ENCODE measurements around the gene HOXB13. TPM values are rescaled to one million over a fixed set of nuclear protein-coding genes. Genes with fewer than 3 reads are reported as not detected.

Gene HOXB13
- total RNA-seq, 5 donors from 2014 or later (not counting 1 experiment from before 2014, with no cell fraction given) = 0.13 TPM; not detected in 4

DNA sequence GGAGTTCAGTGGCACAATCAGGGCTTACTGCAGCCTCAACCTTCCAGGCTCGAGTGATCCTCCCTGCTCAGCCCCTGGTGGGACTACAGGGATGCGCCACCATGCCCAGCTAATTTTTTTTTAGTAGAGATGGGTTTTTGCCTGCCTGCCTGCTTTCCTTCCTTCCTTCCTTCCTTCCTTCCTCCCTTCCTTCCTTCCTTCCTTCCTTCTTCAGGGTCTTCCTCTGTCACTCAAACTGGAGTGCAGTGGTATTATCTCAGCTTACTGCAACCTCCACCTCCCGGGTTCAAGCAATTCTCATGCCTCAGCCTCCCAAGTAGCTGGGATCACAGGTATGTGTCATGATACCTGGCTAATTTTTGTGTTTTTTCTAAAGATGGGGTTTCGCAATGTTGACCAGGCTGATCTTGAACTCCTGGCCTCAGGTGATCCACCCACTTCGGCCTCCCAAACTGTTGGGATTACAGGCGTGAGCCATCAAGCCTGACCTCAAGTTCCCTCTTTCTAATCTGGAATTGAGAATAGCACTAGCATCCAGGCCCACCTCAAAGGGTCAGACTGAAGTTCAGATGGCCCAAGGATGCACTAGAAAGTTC is 51.5 kb downstream of the HOXB13 start:
- 77% methylated on average over 3 of the region's 6 CpGs for WGBS (ENCODE audit: insufficient coverage)
- ChIA-PET CTCF (interaction anchor here (0.6 to 1.9 kb wide), 5 partner anchors 9 to 207 kb away, joined by 3 to 10 read pairs (median 3); no protein-coding TSS in a partner anchor), POLR2A (interaction anchor here in 1 of 2 donors (0.6 kb wide), 1 partner anchor 429 kb away, joined by 7 read pairs; no protein-coding TSS in a partner anchor)
- H3K27me3 Mint-ChIP-seq = peaks cover 33 to 56% of the 10 kb centered on the region in 2 donors
- Histone ChIP-seq H3K27me3 (replicated peaks in 1 of 2; ENCODE audit: control insufficient read depth in 2 of 2, extremely low read depth in 1 of 2, insufficient read depth in 2 of 2, low read length in 1 of 2) (peaks cover 4 to 32% of the 10 kb centered on the region in 2 experiments), H3K4me1 (ENCODE audit: control insufficient read depth in 1 of 2, extremely low read depth in 1 of 2, insufficient read depth in 2 of 2, low read length in 2 of 2) (peaks cover 0 to 9% of the 10 kb centered on the region in 2 experiments), H3K36me3 (ENCODE audit: control insufficient read depth in 2 of 2, extremely low read depth in 1 of 2, insufficient read depth in 1 of 2, low read length in 1 of 2) (no peaks in the 10 kb centered on the region), H3K27ac (ENCODE audit: low read length) (no peak overlapping the region), H3K4me3 (ENCODE audit: control insufficient read depth in 1 of 2, extremely low read depth in 1 of 2, low read length in 1 of 2) (no peak overlapping the region), H3K9me3 (no peaks in the 10 kb centered on the region)
- H3K9me3 Mint-ChIP-seq = no peaks in the 10 kb centered on the region
- DNase-seq (no peak), ATAC-seq (replicated peaks in 1 of 4) (no peak)
- peaks cover 0 to 4% (median 2%) of the 10 kb centered on the region in 3 donors for H3K4me1 Mint-ChIP-seq
- H3K27ac Mint-ChIP-seq = no peak overlapping the region
- H3K4me3 Mint-ChIP-seq = no peak overlapping the region
- H3K36me3 Mint-ChIP-seq = no peaks in the 10 kb centered on the region

Other genes starting within 250 kb of the HOXB13 start
- not detected for gene HOXB1, start 197.7 kb downstream of the HOXB13 start, total RNA-seq
- 10 to 100 TPM; 12.1 to 37.3 (median 25.6) TPM for gene HOXB2, start 183.6 kb downstream of the HOXB13 start, total RNA-seq
- gene HOXB4, start 150.4 kb downstream of the HOXB13 start, total RNA-seq = 1 to 10 TPM; 1.4 to 3.7 (median 1.5) TPM
- gene HOXB3, start 138.5 kb downstream of the HOXB13 start, total RNA-seq = 1 to 10 TPM; 3.5 to 7.7 (median 4.2) TPM
- gene HOXB5, start 135.0 kb downstream of the HOXB13 start, total RNA-seq = not detected
- under 1 TPM in 2 of 5 donors, not detected in 3; 0.16 to 0.33 TPM for gene HOXB6, start 123.8 kb downstream of the HOXB13 start, total RNA-seq
- under 1 TPM in 3 of 5 donors, not detected in 2; 0.47 to 0.66 (median 0.60) TPM for gene HOXB7, start 117.7 kb downstream of the HOXB13 start, total RNA-seq
- gene HOXB8, start 113.5 kb downstream of the HOXB13 start, total RNA-seq = not detected
- gene HOXB9, start 102.4 kb downstream of the HOXB13 start, total RNA-seq = under 1 TPM in 4 of 5 donors, not detected in 1; 0.19 to 0.43 (median 0.30) TPM
- gene PRAC1, start 6.2 kb downstream of the HOXB13 start, total RNA-seq = not detected
- gene PRAC2, start 5.6 kb downstream of the HOXB13 start, total RNA-seq = not detected
- not detected for gene TTLL6, start 88.5 kb upstream of the HOXB13 start, total RNA-seq
- 100 to 1,000 TPM; 103 to 161 (median 129) TPM for gene CALCOCO2, start 102.3 kb upstream of the HOXB13 start, total RNA-seq
- 10 to 100 TPM; 29.3 to 45.9 (median 35.2) TPM for gene ATP5MC1, start 164.0 kb upstream of the HOXB13 start, total RNA-seq
- gene UBE2Z, start 179.7 kb upstream of the HOXB13 start, total RNA-seq = 10 to 100 TPM; 78.2 to 98.4 (median 91.6) TPM
- 10 to 100 TPM; 55.6 to 71.7 (median 65.3) TPM for gene SNF8, start 216.1 kb upstream of the HOXB13 start, total RNA-seq
- not detected for gene GIP, start 239.8 kb upstream of the HOXB13 start, total RNA-seq